ENCODE results near the gene TRAF7.
A peak's percentile ranks its signal among the peaks of the same experiment; 100 is the strongest.
"Not testable (repeated sequence)": the region's sequence is repeated elsewhere in the genome, so short reads cannot be mapped to it uniquely, and the experiment has no call there.

Gene TRAF7

DNA sequence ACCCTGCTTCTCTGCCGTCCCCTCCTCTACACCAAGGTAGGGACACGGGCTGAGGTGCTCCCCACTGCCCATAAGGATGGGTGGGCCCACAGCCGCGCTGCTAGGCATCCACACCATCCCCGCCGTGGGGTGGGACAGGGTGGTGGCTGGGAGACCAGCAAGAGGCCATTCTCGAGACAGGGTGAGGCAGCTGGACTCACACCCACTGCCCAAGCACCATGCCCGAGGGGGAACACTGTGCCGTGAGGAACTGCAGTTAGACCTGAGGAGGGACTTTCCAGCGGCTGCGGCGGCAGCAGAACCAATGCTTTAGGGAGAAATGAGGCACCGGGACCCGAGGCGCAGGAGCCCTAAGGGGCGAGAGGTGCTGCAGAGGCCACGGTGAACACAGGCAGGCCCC, 33.2 kb upstream of the TRAF7 start:
- no peaks in the 10 kb centered on the region for H3K9me3 ChIP-seq (ENCODE audit: control insufficient read depth in 2 of 2, low read length in 2 of 2)
- H3K36me3 ChIP-seq (ENCODE audit: control insufficient read depth in 2 of 2, insufficient read depth in 2 of 2, low read length in 2 of 2) = no peaks in the 10 kb centered on the region
- peak overlapping the region in 1 of 2 donors; percentile 11 for H3K27ac ChIP-seq (ENCODE audit: low read depth in 2 of 2, low read length in 2 of 2)
- no peak overlapping the region for H3K4me3 ChIP-seq (ENCODE audit: low read length in 2 of 2)
- H3K4me1 ChIP-seq (ENCODE audit: control insufficient read depth in 2 of 2, insufficient read depth in 2 of 2, low read length in 2 of 2) = peaks cover 11 to 21% of the 10 kb centered on the region in 2 donors
- no peak overlapping the region for H3K9ac ChIP-seq (ENCODE audit: low read depth in 1 of 2, low read length in 2 of 2)
- no peaks in the 10 kb centered on the region for H3K27me3 ChIP-seq (ENCODE audit: control insufficient read depth in 2 of 2, insufficient read depth in 2 of 2, low read length in 2 of 2)

DNA sequence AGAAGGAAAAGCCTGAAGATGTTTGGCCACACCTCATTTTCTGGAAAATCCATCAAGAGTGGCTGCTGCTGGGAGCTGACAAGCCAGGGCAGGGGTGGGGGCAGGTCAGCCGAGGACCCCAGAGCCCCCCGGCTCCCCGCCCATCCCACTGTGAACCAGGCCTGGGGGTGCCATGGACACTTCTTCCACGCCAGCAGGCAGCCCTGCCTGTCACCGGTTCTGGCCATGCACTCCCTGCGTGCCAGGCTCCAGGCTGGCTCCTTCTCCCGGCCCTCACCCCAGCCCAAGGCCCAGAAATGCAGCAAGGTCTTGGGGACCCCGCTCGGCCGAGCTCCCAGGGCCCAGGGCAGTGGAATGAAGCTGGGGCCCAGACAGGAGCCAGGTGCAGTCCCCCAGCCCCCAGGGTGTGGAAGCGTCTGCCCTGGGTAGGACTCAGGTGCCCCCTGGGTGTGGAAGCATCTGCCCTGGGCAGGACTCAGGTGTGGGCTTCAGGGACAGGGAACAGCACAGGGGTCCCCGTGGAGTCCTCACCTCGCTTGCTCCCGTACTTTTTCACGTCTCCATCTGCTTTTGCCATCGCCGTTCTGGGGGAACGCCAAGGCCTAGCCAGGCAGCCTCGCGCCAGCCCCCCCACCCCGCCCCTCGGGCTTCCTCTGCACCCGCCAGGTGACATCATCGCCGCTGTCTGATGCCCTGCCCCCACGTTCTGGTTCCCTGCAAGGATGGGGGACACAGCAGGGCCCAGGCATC, 32.5 kb upstream of the TRAF7 start:
- not testable (repeated sequence) for H3K4me3 ChIP-seq (ENCODE audit: low read length in 2 of 2); H3K9me3 ChIP-seq (ENCODE audit: control insufficient read depth in 2 of 2, low read length in 2 of 2); H3K9ac ChIP-seq (ENCODE audit: low read depth in 1 of 2, low read length in 2 of 2); H3K27me3 ChIP-seq (ENCODE audit: control insufficient read depth in 2 of 2, insufficient read depth in 2 of 2, low read length in 2 of 2); H3K36me3 ChIP-seq (ENCODE audit: control insufficient read depth in 2 of 2, insufficient read depth in 2 of 2, low read length in 2 of 2)
- Histone ChIP-seq H3K4me1 (ENCODE audit: control insufficient read depth in 2 of 2, insufficient read depth in 2 of 2, low read length in 2 of 2) (peaks cover 11 to 23% of the 10 kb centered on the region in 2 donors), H3K27ac (ENCODE audit: low read depth in 2 of 2, low read length in 2 of 2) (peak overlapping the region in 1 of 2 donors; percentile 4)

DNA sequence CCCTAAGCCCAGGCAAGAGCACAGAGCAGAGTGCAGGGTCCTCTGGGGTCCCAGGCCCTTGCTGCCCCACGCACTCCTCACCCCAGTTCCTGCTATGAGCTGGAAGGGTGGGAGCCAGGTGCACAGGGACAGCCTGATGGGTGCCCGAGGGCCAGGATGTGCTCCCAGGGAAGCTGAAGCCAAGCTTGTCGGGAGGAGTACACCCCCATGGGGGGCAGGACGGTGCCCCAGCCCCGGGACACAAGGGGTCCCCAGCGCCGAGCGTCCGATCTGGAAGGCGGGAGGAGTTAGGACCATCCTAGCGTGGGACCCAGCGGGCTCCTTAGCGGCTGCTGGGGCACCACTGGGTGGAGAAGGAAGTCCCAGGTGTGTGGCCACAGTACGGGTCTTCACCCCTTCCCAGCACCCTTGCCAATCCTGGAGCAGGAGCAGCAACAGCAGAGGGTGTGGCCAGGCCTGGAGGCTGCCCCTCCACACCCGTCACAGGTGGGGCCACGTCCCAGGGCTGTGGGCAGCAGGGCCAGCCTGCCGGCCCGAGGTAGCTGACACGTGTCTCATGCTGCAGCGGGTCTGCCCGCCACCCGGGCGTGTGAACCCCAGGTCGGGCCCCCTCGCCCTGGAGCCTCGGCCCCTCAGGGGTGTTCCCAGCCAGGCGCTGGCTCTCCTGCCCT, 31.7 kb upstream of the TRAF7 start:
- Histone ChIP-seq H3K27ac (ENCODE audit: low read depth in 2 of 2, low read length in 2 of 2) (peak overlapping the region; percentile 82 to 84), H3K9ac (ENCODE audit: low read depth in 1 of 2, low read length in 2 of 2) (peak overlapping the region in 1 of 2 donors; percentile 54), H3K4me1 (ENCODE audit: control insufficient read depth in 2 of 2, insufficient read depth in 2 of 2, low read length in 2 of 2) (peaks cover 15 to 28% of the 10 kb centered on the region in 2 donors)
- H3K27me3 ChIP-seq (ENCODE audit: control insufficient read depth in 2 of 2, insufficient read depth in 2 of 2, low read length in 2 of 2); H3K36me3 ChIP-seq (ENCODE audit: control insufficient read depth in 2 of 2, insufficient read depth in 2 of 2, low read length in 2 of 2); H3K9me3 ChIP-seq (ENCODE audit: control insufficient read depth in 2 of 2, low read length in 2 of 2); H3K4me3 ChIP-seq (ENCODE audit: low read length in 2 of 2): not testable (repeated sequence)

DNA sequence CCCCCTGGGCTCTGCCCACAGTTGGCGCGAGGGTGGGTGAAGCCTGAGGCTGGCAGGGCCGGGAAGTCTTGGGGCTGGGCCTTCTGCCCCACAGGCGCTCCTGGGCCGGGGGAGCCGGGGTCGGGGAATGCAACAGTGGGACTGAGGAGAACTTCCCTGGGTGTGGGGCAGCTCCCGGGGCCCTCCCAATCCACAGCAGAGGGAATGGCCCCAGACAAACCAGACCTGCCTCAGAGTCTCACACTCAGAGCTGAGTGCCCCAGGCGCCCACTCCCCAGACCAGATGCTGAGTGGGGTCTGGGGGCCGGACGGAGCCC, 31.2 kb upstream of the TRAF7 start:
- not testable (repeated sequence) for H3K36me3 ChIP-seq (ENCODE audit: control insufficient read depth in 2 of 2, insufficient read depth in 2 of 2, low read length in 2 of 2); H3K27me3 ChIP-seq (ENCODE audit: control insufficient read depth in 2 of 2, insufficient read depth in 2 of 2, low read length in 2 of 2); H3K4me3 ChIP-seq (ENCODE audit: low read length in 2 of 2); H3K9me3 ChIP-seq (ENCODE audit: control insufficient read depth in 2 of 2, low read length in 2 of 2)
- Histone ChIP-seq H3K27ac (ENCODE audit: low read depth in 2 of 2, low read length in 2 of 2) (peak overlapping the region; percentile 82 to 84), H3K4me1 (ENCODE audit: control insufficient read depth in 2 of 2, insufficient read depth in 2 of 2, low read length in 2 of 2) (peaks cover 15 to 28% of the 10 kb centered on the region in 2 donors), H3K9ac (ENCODE audit: low read depth in 1 of 2, low read length in 2 of 2) (peak overlapping the region in 1 of 2 donors; percentile 54)

DNA sequence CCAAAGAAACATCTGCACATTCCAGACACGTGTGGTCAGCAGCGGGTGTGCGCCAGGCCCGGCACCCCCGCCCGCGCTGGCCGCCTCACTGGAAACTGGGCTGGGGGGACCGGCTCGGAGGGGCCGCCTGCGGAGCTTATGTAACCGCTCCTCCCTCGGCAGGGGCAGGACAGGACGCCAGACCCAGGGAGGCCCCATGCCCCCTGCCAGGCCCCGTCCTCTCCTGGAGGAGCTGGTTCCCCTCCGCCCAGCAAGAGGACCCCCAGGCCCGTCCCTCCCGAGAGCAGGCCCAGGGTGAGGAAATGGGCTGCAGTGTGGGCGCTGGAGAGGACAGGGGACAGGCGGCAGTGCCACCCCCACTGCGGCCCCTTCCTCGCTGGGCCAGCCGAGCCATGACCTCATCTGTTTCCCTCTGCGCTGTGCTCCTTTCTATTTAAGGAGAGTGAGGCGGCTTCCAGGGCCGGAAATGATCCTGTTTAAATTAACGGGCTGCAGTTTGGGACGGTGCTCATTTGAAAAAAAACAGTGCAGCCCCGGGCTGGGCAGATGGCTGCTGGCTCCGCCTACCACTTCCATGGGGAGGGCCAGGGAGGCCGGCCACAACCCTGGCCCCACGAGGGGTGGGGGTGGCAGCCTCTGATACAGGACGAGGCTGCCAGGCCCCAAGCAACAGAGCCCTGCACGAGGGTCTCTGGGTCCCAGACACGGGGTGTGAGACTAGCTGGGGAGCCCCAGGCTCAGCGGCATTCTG, 30.7 kb upstream of the TRAF7 start:
- H3K27me3 ChIP-seq (ENCODE audit: control insufficient read depth in 2 of 2, insufficient read depth in 2 of 2, low read length in 2 of 2); H3K36me3 ChIP-seq (ENCODE audit: control insufficient read depth in 2 of 2, insufficient read depth in 2 of 2, low read length in 2 of 2); H3K4me3 ChIP-seq (ENCODE audit: low read length in 2 of 2); H3K9me3 ChIP-seq (ENCODE audit: control insufficient read depth in 2 of 2, low read length in 2 of 2): not testable (repeated sequence)
- Histone ChIP-seq H3K27ac (ENCODE audit: low read depth in 2 of 2, low read length in 2 of 2) (peak overlapping the region; percentile 82 to 84), H3K9ac (ENCODE audit: low read depth in 1 of 2, low read length in 2 of 2) (peak overlapping the region in 1 of 2 donors; percentile 54), H3K4me1 (ENCODE audit: control insufficient read depth in 2 of 2, insufficient read depth in 2 of 2, low read length in 2 of 2) (peaks cover 15 to 28% of the 10 kb centered on the region in 2 donors)

DNA sequence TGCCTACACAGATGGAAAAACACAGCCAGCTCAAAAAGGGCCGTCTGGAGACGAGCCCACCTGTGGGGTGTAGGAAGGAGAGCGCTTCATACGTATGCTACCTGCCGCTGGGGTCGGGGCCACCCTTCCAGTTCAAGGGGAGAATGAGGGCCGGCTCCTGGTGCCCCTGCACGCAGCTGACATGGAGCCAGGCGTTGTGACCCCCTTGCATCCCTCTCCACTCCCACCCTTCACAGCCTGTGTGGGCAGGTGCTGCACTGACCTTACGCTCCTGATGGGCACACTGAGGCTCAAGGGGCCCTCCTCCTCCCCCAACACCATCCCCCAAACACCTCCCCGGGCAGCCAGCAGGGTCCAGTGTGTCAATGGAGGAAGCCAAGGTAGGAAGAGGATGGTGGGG, 30.0 kb upstream of the TRAF7 start:
- not testable (repeated sequence) for H3K9me3 ChIP-seq (ENCODE audit: control insufficient read depth in 2 of 2, low read length in 2 of 2); H3K9ac ChIP-seq (ENCODE audit: low read depth in 1 of 2, low read length in 2 of 2); H3K36me3 ChIP-seq (ENCODE audit: control insufficient read depth in 2 of 2, insufficient read depth in 2 of 2, low read length in 2 of 2); H3K4me3 ChIP-seq (ENCODE audit: low read length in 2 of 2); H3K27me3 ChIP-seq (ENCODE audit: control insufficient read depth in 2 of 2, insufficient read depth in 2 of 2, low read length in 2 of 2)
- peak overlapping the region; percentile 82 to 84 for H3K27ac ChIP-seq (ENCODE audit: low read depth in 2 of 2, low read length in 2 of 2)
- H3K4me1 ChIP-seq (ENCODE audit: control insufficient read depth in 2 of 2, insufficient read depth in 2 of 2, low read length in 2 of 2) = peaks cover 15 to 28% of the 10 kb centered on the region in 2 donors

DNA sequence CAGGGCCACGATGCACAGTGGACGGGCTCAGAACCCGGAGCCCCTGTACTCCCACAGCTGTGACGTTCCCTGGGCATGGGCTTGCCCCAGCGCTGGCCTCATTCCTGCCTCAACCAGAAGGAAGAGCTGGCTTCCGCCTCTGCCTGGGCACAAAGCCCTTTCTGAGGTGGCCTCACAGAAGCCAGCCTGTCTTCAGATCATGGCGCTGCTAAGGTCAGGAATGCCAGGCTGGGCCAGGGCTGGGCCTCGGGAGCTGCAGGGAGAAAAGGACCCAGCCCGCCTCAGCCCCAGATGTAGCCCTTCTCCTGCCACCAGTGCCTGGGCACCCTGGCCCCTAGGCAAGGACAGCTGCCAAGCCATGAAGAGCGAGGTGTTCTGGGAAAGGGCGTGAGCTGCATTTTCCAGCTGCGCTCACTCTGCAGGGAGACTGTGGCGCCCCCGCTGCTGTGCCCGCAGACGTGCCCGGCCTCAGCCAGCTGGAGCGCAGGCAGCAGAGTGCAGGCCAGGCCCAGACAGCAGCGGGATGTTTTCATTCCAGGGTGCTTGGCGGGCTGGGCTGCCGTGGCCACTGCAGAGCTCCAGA, 29.3 kb upstream of the TRAF7 start:
- H3K4me3 ChIP-seq (ENCODE audit: low read length in 2 of 2); H3K9me3 ChIP-seq (ENCODE audit: control insufficient read depth in 2 of 2, low read length in 2 of 2); H3K36me3 ChIP-seq (ENCODE audit: control insufficient read depth in 2 of 2, insufficient read depth in 2 of 2, low read length in 2 of 2); H3K27me3 ChIP-seq (ENCODE audit: control insufficient read depth in 2 of 2, insufficient read depth in 2 of 2, low read length in 2 of 2): not testable (repeated sequence)
- Histone ChIP-seq H3K9ac (ENCODE audit: low read depth in 1 of 2, low read length in 2 of 2) (peak overlapping the region in 1 of 2 donors; percentile 17), H3K4me1 (ENCODE audit: control insufficient read depth in 2 of 2, insufficient read depth in 2 of 2, low read length in 2 of 2) (peaks cover 15 to 28% of the 10 kb centered on the region in 2 donors), H3K27ac (ENCODE audit: low read depth in 2 of 2, low read length in 2 of 2) (peak overlapping the region; percentile 34 to 84)

DNA sequence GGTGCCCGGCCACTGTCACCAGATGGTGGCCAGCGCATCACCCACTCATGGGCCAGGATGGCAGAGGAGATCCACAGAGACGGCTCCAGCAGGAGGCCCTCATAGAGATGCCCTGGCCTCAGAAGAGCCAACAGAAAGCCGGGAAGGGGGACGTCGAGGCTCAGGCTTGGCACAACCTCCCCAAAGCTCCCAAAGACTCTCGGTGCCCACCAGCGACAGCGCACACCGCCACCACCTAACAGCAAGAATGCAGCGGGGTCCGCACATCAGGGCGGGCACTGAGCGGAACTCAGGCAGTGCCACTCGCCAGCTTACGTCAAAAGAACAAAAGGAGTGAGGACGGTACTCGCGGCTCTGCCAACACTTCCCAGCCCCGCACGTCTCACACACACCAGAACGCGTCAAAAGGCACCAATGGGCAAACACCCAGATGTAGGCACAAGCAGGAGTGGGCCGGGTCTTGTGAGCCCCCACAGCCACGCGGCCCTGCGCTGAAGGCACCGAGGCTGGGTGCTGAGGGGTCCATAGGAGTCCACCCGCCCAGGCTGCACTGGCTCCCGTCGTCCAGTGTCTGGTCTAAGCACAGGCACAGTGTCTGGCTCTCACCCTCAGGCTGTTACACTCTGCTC, 28.5 kb upstream of the TRAF7 start:
- not testable (repeated sequence) for H3K27me3 ChIP-seq (ENCODE audit: control insufficient read depth in 2 of 2, insufficient read depth in 2 of 2, low read length in 2 of 2); H3K9me3 ChIP-seq (ENCODE audit: control insufficient read depth in 2 of 2, low read length in 2 of 2); H3K36me3 ChIP-seq (ENCODE audit: control insufficient read depth in 2 of 2, insufficient read depth in 2 of 2, low read length in 2 of 2); H3K4me3 ChIP-seq (ENCODE audit: low read length in 2 of 2); H3K9ac ChIP-seq (ENCODE audit: low read depth in 1 of 2, low read length in 2 of 2)
- Histone ChIP-seq H3K4me1 (ENCODE audit: control insufficient read depth in 2 of 2, insufficient read depth in 2 of 2, low read length in 2 of 2) (peaks cover 15 to 28% of the 10 kb centered on the region in 2 donors), H3K27ac (ENCODE audit: low read depth in 2 of 2, low read length in 2 of 2) (peak overlapping the region; percentile 72 to 84)

DNA sequence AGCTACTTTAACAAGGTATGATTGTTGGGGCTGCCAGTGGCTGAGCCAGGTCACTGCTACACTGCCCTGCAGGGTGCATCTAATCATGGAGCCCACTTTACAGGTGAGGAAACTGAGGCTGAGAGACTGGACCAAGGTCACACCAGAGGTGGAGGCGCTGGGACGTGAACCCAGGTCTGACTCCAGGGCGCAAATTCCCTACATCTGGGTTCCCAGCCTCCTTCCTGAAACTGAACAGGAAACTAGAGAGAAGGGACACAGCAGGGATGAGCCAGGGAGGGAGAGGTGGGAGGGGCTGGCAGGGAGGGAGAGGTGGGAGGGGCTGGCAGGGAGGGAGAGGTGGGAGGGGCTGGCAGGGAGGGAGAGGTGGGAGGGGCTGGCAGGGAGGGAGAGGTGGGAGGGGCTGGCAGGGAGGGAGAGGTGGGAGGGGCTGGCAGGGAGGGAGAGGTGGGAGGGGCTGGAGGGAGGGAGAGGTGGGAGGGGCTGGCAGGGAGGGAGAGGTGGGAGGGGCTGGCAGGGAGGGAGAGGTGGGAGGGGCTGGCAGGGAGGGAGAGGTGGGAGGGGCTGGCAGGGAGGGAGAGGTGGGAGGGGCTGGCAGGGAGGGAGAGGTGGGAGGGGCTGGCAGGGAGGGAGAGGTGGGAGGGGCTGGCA, 27.8 kb upstream of the TRAF7 start:
- not testable (repeated sequence) for H3K9ac ChIP-seq (ENCODE audit: low read depth in 1 of 2, low read length in 2 of 2); H3K9me3 ChIP-seq (ENCODE audit: control insufficient read depth in 2 of 2, low read length in 2 of 2); H3K4me3 ChIP-seq (ENCODE audit: low read length in 2 of 2); H3K36me3 ChIP-seq (ENCODE audit: control insufficient read depth in 2 of 2, insufficient read depth in 2 of 2, low read length in 2 of 2); H3K27me3 ChIP-seq (ENCODE audit: control insufficient read depth in 2 of 2, insufficient read depth in 2 of 2, low read length in 2 of 2)
- peaks cover 15 to 28% of the 10 kb centered on the region in 2 donors for H3K4me1 ChIP-seq (ENCODE audit: control insufficient read depth in 2 of 2, insufficient read depth in 2 of 2, low read length in 2 of 2)
- H3K27ac ChIP-seq (ENCODE audit: low read depth in 2 of 2, low read length in 2 of 2) = peak overlapping the region; percentile 72 to 84

Measured in mucosa of rectum (tissue), 2 donors.